IPS DF 4.7 (cell line): ENCODE measurements around the gene CCDC85C.

ENCODE experiments used
- DNase-seq: peaks from one replicate; pipeline ENCODE4 v3.0.0-alpha.2; 2013; ENCODE audit warnings: low spot score; ENCODE audit errors: extremely low read depth

Gene CCDC85C

GRCh38 chr14:99522934-99523703 lies 80.9 kb downstream of the CCDC85C start:
- no peak for DNase-seq

- DNase-seq = no peak
Measured at GRCh38 chr14:99522457-99522891, 81.5 kb downstream of the CCDC85C start.

DNA sequence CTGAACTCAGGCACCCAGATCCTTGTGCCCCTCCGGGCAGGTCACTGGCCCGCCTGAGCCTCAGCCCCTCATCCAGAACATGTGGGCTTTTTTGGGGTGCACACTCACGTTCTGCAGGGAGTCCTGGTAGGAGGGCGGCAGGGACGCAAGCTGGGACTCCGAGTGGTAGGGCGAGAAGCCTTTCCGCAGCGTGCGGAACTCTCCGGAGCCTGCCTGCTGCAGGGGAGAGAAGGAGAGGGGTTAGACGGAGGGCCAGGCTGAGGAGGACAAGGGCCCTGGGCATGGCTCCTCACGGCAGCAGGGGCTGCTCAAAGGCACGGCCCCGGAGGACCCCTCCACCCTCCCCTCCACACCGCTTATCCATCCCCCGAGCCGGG lies 82.0 kb downstream of the CCDC85C start:
- no peak for DNase-seq

GRCh38 chr14:99521176-99522024 lies 82.6 kb downstream of the CCDC85C start:
- no peak for DNase-seq

GRCh38 chr14:99520571-99521081 lies 83.4 kb downstream of the CCDC85C start:
- no peak for DNase-seq

DNA sequence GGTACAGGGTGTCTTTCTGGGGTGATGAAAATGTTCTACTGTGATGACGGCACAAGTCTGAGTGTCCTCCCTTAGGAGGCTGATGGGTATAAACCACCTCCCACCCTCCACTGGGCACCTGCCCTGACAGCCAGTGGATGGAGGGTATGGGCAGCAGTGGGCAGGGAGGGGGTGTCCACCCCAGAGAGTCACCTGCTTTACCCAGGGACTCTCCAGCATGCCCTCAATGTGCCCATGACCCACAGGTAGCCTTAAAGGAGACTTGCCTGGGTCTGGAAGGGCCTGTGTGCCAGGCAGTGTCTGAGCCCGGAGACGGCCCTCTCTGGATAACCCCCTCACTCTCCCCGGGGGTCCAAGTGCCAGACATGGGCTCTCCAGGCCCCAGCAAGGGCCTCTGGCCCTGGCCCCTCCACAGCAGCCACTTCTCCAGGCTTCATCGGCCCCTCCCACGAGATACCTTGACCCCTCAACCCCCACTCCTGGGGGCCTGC lies 84.0 kb downstream of the CCDC85C start:
- no peak for DNase-seq

DNA sequence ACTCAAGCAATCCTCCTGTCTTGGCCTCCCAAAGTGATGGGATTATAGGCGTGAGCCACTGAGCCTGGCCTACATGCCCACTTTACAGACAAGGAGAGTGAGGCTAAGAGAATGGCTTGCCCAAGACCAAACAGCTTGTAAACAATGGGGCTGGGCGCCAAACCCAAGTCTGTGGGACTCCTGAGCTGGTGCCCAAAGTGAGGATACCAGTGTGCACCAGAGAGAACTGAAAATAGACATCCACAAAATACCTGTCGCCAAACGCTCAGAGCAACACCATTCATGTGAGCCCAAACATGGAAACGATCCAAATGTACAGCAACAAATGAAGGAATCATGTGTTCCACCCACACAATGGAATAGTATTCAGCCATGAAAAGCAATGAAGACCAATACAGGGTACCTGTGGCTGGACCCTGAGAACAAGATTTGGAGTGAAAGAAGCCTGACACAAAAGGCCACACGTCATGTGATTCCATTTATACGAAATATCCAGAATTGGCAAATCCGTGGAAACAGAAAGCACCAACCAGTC lies 84.6 kb downstream of the CCDC85C start:
- no peak for DNase-seq

- DNase-seq = no peak
Measured at GRCh38 chr14:99518441-99519346, 85.3 kb downstream of the CCDC85C start.

DNA sequence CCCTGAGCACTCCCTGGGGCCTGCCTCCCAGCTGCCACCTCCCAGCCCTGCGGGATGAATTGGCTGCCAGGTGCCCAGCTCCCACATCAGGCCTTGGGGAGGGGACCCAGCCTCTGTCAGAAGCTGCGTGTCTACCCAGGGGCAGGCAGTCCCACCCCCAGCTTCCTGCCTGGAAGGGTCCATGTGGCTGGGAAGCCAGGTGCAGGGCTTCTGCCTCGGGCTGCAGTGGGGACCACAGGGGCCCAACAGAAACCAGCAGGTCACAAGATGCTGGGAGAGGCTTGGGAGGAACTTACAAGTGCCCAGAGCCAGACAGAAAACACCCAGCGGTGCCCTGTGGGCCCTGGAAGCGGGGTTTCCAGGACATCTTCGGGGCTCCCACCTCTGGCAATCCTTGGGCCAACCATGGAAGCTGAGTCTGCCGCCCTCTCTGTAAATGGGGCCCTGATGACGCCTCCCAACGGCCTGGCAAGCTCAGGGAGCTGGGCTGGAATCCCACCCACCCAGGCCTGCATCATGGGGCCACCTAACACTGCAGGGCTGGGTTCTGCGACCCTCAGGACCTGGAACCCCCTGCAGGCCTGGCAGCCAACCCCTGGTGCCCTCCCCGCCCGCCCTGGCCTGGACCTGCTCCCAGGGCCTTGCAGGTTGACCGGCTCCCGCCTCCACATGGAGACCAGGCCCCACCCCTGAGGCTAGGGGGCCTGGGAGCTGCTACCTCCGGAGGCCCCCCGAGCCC lies 86.2 kb downstream of the CCDC85C start:
- DNase-seq = no peak

DNA sequence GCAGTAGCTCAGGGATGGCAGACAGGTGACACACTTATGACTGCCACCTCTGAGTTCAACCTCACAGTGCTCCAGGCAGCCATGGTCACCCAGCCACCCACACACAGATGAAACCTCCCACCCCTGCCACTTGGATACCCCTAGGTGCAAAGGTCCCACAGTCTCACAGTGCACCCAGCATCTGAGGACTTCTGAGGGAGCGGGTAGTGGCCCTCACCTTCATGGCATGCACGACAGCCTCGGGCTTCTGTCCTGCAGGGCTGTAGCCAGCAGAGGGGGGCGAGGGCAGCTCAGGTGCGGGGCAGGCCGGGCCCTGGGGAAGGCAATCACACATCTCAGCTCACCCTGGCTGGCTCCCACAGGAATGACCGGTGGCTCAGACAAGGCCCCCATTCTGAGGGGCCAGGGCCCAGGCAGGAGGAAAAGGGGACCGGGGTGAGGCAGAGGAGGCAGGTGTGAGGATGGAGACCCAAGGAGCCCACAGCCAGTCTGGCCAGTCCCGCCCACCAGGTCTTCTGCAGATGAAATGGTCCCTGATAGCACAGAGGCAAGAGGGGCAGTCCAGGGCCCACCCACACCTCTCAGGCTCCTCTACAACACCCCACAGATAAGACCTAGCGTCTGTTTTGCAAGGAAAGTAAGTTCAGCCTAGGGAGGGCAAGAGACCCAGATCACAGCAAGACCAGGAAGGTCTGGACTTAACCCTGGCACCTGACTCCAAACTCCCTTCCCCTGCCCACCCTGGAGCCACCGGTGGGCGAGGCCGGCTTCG lies 87.0 kb downstream of the CCDC85C start:
- no peak for DNase-seq

- no peak for DNase-seq
Measured at GRCh38 chr14:99516156-99516870, 87.7 kb downstream of the CCDC85C start.

DNA sequence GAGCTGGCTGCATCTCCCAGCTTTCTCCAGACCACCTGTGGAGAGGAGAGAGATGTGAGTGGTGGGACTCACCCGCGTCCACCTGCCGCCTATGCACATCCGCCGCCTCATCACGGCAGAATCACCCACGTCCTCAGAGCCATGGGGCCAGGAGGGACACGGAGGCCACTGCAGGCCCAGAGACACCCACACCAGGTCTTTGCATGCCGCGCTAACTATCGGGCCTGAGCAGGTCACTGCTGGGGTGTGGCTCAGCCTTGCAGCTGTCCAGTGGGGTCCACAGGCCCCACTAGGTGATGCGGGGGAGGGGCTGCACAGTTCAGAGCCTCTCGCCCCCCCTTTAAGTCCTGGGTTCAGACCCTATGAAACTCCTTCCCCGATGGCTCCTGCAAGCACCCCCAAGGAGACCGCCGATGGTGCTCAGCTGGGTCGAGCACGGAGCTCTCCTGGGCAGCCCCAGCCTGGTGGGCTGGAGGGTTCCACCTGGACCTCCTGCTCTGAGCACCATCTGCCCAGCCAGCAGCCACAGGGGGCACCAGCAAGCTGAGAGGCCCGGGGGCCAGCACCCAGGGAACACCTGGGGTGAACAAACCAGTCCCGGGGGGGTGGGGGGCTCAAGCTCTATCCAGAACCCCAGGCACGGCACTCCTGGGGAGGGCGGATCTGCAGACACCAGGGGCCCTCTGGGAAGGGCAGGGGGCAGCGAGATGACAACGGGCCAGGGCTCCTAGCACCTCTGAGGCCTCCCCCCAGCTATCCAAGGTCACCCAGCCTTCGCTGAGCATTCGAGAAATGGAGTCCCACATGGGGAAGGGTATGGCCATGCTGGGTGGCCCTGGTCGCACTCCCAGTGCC lies 88.5 kb downstream of the CCDC85C start:
- DNase-seq = no peak

DNA sequence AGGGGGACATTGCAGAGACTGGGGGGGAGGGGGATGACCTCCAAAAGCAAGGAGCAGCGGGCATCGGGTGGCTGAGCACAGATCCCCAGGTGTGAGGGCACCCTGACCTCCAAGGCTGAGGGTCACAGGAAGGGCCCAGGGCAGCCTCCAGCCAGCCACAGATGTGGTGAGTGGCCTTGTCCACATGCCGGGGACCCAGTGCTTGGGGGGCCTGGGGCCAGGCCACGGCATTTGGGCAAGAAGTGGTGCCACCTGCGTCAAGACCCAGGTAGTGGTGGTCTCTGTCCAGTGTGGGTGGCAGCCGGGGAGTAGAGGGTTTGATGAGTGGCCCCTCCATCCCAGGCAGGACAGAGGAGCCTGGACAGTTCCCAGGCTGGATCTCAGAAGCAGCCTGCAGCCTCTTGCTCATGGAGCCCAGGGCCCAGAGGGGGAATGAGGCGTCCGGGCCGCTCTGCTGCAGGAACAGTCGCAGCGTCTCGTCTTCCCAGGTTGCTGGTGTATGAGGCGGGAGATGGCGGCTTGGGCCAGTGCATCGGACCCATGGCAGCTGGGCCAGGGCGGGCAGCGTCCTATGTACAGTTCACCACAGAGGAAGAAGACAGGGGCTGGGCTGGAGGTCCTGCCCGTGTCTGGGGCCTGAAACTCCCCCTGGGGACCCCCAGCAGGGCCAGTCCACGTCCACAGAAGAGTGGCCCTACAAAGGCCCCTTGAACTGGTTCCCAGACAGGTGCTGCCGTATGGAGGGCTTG lies 89.3 kb downstream of the CCDC85C start:
- no peak for DNase-seq

GRCh38 chr14:99513946-99514551 lies 90.0 kb downstream of the CCDC85C start:
- no peak for DNase-seq

- DNase-seq = no peak
Measured at GRCh38 chr14:99513183-99513694, 90.8 kb downstream of the CCDC85C start.

DNA sequence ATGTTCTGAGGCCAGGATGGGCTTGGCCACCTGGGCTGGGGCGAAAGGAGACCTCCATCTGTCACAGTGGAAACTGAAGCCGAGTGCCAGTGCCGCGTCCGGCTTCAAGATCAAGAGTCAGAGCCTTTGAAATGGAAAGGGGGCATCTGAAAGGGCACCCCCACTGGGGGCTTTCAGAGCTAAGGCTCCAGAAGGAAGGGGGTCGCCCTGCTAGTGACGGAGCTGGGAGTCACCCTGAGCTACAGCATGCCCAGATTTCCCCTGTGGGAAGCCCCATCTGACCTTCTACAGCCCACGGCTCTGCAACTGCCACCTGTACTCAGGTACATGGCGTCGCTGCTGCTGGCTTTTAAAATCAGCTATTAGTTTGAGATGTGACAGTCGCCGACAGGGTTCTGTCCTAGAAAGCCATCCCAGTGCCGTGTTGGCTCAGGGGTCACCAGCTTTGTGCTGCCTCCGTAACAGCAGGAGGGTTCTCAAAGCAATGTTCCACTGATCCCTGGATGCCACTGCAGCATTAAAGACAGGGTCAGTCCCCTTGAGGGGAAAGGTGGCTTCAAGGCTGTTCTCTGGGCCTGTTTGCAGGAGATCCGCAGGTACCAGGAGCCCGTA lies 91.3 kb downstream of the CCDC85C start:
- no peak for DNase-seq
